Ovary (tissue), 3 donors: ENCODE measurements around the gene MTHFD2.

Experiments used
- CTCF ChIP-seq, 3 donors: fragments of 450-650 bp in 2 of 3; fragments of 200-600 bp in 1 of 3; IDR thresholded peaks; one replicate each; pipeline versions ENCODE4 v1.5.1 to v1.8.0; 2016 to 2022; ENCODE audit warnings: antibody characterized with exemption in 3 of 3, mild to moderate bottlenecking in 1 of 3
- EP300 ChIP-seq: sonication (generic); formaldehyde crosslinking; IDR thresholded peaks from one replicate; pipeline ENCODE4 v1.6.1; 2017; ENCODE audit warnings: antibody characterized with exemption
- POLR2A ChIP-seq: fragments of 450-650 bp; IDR thresholded peaks from one replicate; pipeline ENCODE4 v1.6.1; 2017; ENCODE audit warnings: antibody characterized with exemption, mild to moderate bottlenecking, moderate library complexity
- donor health status: DM: no; HTN: no; CAD: no.

GRCh38 chr2:74252862-74253261, 54.4 kb downstream of the MTHFD2 start:
- TF ChIP-seq EP300 (no peak), CTCF (IDR thresholded peaks at IDR 0.05) (no peak), POLR2A (no peak)
